GM21526 (cell line): Measurements from ENCODE around the gene MRPL32.

Experiments
- ATAC-seq: cut with Tn5 transposase; IDR thresholded peaks from one replicate; pipeline ENCODE4 v1.9.1; 2021; ENCODE audit warnings: moderate library complexity; ENCODE audit not compliant: unreplicated experiment, low FRiP score

MRPL32 gene

DNA sequence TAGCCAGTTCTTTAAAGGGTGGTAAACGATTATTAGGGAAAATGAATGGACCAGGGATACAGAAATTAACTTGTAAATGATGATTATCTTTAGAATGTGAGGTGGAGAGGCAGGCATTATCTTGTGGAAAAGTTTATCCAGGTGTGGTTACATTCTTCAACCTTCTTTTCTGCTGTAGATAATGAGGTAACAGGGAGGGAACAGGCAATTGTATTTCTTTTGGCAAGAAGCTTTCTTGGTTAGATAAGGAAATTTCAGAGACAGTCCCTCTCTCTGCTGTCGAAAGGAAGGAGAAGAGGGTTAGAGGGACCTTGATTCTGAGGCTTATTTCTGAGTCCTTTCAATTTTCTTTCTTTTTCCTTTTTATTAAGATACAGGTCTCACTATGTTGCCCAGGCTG, 32.1 kb downstream of the MRPL32 start:
- ATAC-seq: no peak

GRCh38 chr7:42964849-42965805, 33.0 kb downstream of the MRPL32 start:
- no peak for ATAC-seq

DNA sequence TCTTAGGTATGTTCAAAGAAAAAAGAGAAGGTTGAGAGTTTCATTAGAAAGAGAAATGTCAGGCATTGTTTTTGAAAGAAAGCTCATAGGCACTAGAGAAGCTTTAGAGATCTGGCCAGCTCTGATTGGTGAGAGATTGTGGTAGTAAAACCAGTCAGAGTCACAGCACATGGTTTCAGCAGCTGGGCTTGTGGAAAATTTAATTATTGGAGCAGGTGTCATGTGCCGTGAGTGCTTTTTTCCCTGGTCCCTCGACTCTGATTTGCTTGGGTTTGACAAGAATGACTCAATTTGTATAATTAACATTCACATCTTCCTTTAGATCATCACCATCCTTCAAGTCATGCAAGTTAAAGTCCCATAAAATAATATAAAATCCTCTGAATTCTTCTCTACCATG, 35.2 kb downstream of the MRPL32 start:
- no peak for ATAC-seq

GRCh38 chr7:42972699-42973500, 40.7 kb downstream of the MRPL32 start:
- ATAC-seq: no peak

GRCh38 chr7:42976371-42976770, 44.2 kb downstream of the MRPL32 start:
- ATAC-seq: no peak

- ATAC-seq: no peak
Observed at GRCh38 chr7:42978496-42978895, 46.3 kb downstream of the MRPL32 start.

GRCh38 chr7:42980084-42980483, 47.9 kb downstream of the MRPL32 start:
- ATAC-seq: no peak

- no peak for ATAC-seq
Observed at GRCh38 chr7:42980514-42980913, 48.3 kb downstream of the MRPL32 start.

DNA sequence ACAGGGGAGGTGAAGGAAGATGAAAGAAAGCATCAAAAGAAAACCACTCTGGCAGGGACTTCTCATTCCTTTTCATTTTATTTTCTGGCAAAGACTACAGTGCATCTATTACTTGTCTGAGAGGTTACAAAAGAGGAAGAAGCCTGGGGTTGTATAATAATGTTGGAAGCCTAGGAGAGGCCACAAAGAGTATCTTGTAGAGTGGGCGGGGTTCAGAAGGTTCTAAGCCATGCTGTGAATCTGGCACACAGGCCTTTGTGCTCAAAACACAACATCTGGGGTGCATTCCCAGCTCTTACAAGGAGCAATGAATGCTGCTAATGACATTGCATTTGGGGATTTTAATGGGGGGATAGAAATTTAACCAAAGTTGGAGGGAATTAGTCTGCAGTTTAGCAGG, 49.4 kb downstream of the MRPL32 start:
- no peak for ATAC-seq

- no peak for ATAC-seq
Observed at GRCh38 chr7:42982604-42983115, 50.5 kb downstream of the MRPL32 start.

DNA sequence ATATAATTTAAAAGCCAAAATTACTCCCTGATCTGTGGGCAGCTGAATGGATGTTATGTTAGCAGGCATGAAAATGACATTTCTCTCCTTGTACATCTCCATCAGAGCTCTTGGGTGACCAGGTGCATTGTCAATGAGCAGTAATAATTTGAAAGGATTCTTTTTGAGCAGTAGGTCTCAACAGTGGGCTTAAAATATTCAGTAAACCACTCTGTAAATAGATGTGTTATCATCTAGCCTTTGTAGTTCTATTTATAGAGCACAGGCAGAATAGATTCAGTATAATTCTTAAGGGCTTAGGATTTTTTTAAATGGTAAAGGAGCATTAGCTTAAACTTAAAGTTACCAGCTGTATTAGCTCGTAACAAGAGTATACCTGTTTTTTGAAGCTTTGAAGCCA, 52.0 kb downstream of the MRPL32 start:
- ATAC-seq: no peak

DNA sequence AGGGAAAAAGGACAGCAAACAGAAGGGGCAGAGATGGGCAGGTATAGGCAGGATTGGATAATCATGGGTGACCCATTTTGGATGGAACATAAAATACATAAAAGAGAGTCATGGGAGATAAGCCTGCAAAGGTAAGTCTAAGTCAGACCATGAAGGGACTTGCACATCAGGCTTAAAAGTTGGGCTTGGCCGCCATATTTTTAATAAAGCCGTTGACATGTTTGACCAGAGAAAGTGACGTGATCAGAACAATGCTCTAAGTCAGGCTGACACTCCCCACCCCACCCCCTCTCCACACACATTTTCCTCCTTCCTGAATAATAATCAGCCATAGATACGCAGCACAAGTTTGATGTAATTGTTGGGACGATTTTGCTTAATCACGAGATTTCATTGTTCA, 54.0 kb downstream of the MRPL32 start:
- ATAC-seq: no peak

- no peak for ATAC-seq
Observed at GRCh38 chr7:42986781-42987248, 54.6 kb downstream of the MRPL32 start.
